Pancreas (tissue), 10 donors: ENCODE data around the gene ETS1. TPM values are rescaled to one million over a fixed set of nuclear protein-coding genes. Genes with fewer than 3 reads are reported as not detected.
A peak's percentile ranks its signal among the peaks of the same experiment; 100 is the strongest.

Source experiments
- ATAC-seq, 4 donors: fragments of 200-7000 bp; cut with Tn5 transposase; one replicate each; pipeline versions ENCODE4 v1.8.0 to v1.9.1; 2020; ENCODE audit warnings: mild to moderate bottlenecking in 4 of 4, moderate library complexity in 4 of 4
- DNase-seq, 6 donors: peaks; one replicate each; pipeline ENCODE4 v3.0.0-alpha.2; 2020
- FAIRE-seq: peaks from 2 replicates; lab custom pipeline; 2012; peaks lifted over from hg19 to GRCh38; lab: Jason Lieb, UNC
- H3K27ac ChIP-seq, 4 donors: fragments of 200-600 bp; sonication (generic); 1 replicate in 3 of 4; 2 replicates in 1 of 4; pipeline versions ENCODE4 v1.5.0 to v1.8.0; 2020
- H3K27me3 ChIP-seq, 4 donors: fragments of 200-600 bp; one replicate each; pipeline ENCODE4 v1.8.0; 2021
- H3K36me3 ChIP-seq, 3 donors: fragments of 200-600 bp; sonication (generic) in 1 of 3; one replicate each; pipeline versions ENCODE4 v1.5.0 to v1.8.0; 2020 to 2021
- H3K4me1 ChIP-seq, 3 donors: fragments of 200-600 bp; one replicate each; pipeline ENCODE4 v1.8.0; 2021
- H3K4me3 ChIP-seq, 4 donors: fragments of 200-600 bp; sonication (generic) in 2 of 4; one replicate each; pipeline versions ENCODE4 v1.5.0 to v1.8.0; 2020 to 2021
- H3K9me3 ChIP-seq, 4 donors: fragments of 200-600 bp; one replicate each; pipeline ENCODE4 v1.8.0; 2021
- CTCF ChIP-seq, 4 donors: fragments of 200-600 bp; sonication (generic) in 3 of 4; IDR thresholded peaks; one replicate each; pipeline versions ENCODE4 v1.5.0 to v1.8.0; 2021; ENCODE audit warnings: antibody characterized with exemption in 4 of 4
- WGBS, 2 donors: extraction: QIAGEN DNeasy Blood & Tissue Kit; methylation state at CpG; one replicate each; pipeline ENCODE4 v1.1.7; 2013; 5-methylcytosine and 5-hydroxymethylcytosine counted together
- intact Hi-C, 3 donors: fragments of 100-400 bp; cut with DNase I; formaldehyde crosslinking; loops; one replicate each; pipeline versions ENCODE4 v1.11.1 to v1.14.2; 2022
- polyA plus RNA-seq, 2 donors: library from polyadenylated mRNA; stranded (reverse); fragments of 200-250 nt; gene quantifications; one replicate each; pipeline ENCODE4 v1.2.3, GENCODE V29; 2013
- total RNA-seq, 6 donors: library from RNA; stranded (reverse); fragmentation: NEBNext Ultra II Directional in 4 of 6; extraction: Animal tissue kit (Norgen Biotek cat#: 25700) in 4 of 6; gene quantifications; one replicate each; pipeline versions ENCODE4 v1.2.1 to v1.2.4, GENCODE V29; 2021 to 2023
- donor health status: healthy with polysubstance abuse.
- donor health status: DM: no; HTN: no; CAD: no; lungs with moderate emphysema.
- donor health status: DM: no; HTN: no; CAD: no.
- donor health status: control.
- donor health status: control.
- donor health status: Bipolar disorder and iron deficiency.
- donor health status: DM: yes; HTN: yes; CAD: no.
- donor health status: DM: no; HTN: no; CAD: no.
- donor health status: DM: no; HTN: no; CAD: no.
- donor health status: DM: yes; HTN: yes; CAD: no.

The ETS1 gene
- total and polyA plus RNA-seq, 8 donors = 5.4 to 26.6 (median 13.0) TPM

GRCh38 chr11:128615076-128615475, 27.7 kb upstream of the ETS1 start:
- Histone ChIP-seq H3K27ac (no peak overlapping the region), H3K4me3 (no peak overlapping the region), H3K4me1 (no peaks in the 10 kb centered on the region), H3K27me3 (no peaks in the 10 kb centered on the region), H3K9me3 (no peaks in the 10 kb centered on the region), H3K36me3 (no peaks in the 10 kb centered on the region)
- TF ChIP-seq CTCF (IDR thresholded peaks at IDR 0.05) = no peak
- FAIRE-seq = no peak
- WGBS, 2 donors = 73 to 81% methylated on average over 11 of the region's 11 CpGs
- intact Hi-C loops = no loop called here
- no peak for ATAC-seq
- peak in 1 of 6 donors; percentile 24 for DNase-seq

- no peaks in the 10 kb centered on the region for H3K4me1 ChIP-seq
- H3K27me3 ChIP-seq = no peaks in the 10 kb centered on the region
- 83 to 88% methylated on average over 6 of the region's 6 CpGs for WGBS, 2 donors
- no peaks in the 10 kb centered on the region for H3K36me3 ChIP-seq
- no peak for TF ChIP-seq CTCF (IDR thresholded peaks at IDR 0.05)
- FAIRE-seq (no peak), DNase-seq (peak in 1 of 6 donors; percentile 27), ATAC-seq (no peak)
- no peak overlapping the region for H3K27ac ChIP-seq
- intact Hi-C loops = no loop called here
- H3K4me3 ChIP-seq = no peak overlapping the region
- H3K9me3 ChIP-seq = no peaks in the 10 kb centered on the region
Measured at GRCh38 chr11:128614026-128614425, 26.7 kb upstream of the ETS1 start.

DNA sequence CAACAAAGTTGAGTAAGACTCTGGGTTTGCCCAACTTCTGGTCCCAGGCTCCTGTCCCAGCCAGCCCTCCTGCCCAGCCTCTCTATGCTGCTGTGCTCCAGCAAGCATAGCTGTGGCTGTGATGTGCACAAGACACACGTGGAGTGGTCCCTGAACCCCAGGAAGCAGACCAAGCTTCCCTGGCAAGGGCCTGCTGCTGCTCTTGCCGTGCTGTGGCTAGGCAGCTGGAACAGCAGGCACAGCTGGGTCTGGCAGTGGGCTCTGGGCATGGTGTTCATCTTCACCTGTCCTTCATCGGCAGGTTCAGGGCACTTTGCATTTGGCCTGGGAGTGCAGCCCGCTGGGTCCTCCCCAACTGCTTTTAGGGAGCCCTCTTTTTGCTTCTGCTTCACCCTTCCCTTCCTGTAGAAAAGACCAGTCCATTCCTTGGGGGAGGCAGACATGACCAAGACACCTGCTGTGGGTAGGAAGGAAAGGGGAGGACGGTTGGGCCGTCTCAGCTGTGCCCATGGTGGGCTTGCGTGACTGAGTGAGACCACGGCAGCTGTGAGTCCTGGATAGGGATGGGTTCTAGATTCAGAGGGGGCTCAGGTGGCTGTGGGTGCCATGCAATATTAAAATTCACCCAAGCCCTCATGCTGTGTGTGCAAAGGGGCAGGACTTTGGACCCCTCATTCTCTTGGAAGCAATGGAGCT, 26.1 kb upstream of the ETS1 start:
- FAIRE-seq (no peak), ATAC-seq (no peak), DNase-seq (peak in 1 of 6 donors; percentile 33)
- H3K9me3 ChIP-seq = no peaks in the 10 kb centered on the region
- intact Hi-C loops = no loop called here
- no peak for TF ChIP-seq CTCF (IDR thresholded peaks at IDR 0.05)
- H3K27me3 ChIP-seq = no peaks in the 10 kb centered on the region
- H3K36me3 ChIP-seq = no peaks in the 10 kb centered on the region
- WGBS, 2 donors = 89 to 93% methylated on average over 8 of the region's 8 CpGs
- no peaks in the 10 kb centered on the region for H3K4me1 ChIP-seq
- H3K4me3 ChIP-seq = no peak overlapping the region
- no peak overlapping the region for H3K27ac ChIP-seq

DNA sequence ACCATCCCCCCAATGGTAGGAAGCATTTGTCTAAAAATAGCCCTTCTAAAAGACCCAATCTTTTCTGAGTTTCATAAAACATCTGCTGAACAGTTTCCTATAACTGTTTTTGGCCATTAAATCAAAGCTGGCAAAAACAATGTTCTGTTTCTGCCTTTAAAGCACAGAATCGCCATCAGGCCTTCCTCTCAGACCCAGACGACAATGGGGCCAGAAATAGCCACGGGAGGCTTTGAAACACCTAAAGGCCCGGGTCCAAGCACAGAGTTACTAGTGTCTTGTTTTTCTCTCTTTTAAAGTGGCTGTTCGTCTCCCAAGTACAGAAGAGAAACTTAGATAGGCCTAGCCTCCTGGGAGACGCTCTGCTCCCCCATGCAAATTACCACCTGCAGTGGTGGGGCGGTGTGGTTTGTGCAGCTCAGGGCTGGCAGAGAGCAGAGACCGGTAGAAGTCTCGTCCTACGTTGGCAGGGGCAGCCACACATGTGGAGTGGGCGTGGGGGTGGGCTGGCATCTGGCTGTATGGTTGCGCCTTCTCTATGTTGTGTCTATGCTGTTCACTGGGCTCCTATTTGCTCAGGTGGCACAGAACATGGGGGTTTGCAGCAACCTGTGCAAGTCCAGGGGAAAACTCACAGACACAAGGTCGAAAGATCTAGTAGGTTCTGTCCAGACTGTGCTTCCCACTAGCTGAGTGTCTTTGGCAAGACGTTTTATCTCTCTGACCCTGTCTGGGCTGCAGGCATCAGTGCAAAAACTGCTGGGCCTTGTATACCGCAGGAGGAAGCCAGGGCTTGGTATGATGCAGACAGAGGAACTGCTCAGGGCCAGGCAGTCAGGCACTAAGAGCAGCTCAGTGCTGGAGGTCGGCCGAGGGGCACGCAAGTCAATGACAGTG, 23.6 kb upstream of the ETS1 start:
- no peaks in the 10 kb centered on the region for H3K9me3 ChIP-seq
- FAIRE-seq (no peak), DNase-seq (peak in 1 of 6 donors; percentile 33), ATAC-seq (peak in 1 of 4 donors; percentile 33)
- 74 to 83% methylated on average over 18 of the region's 18 CpGs for WGBS, 2 donors
- H3K4me1 ChIP-seq = no peaks in the 10 kb centered on the region
- H3K27ac ChIP-seq = no peak overlapping the region
- no peaks in the 10 kb centered on the region for H3K27me3 ChIP-seq
- H3K36me3 ChIP-seq = no peaks in the 10 kb centered on the region
- intact Hi-C loops = no loop called here
- no peak overlapping the region for H3K4me3 ChIP-seq
- no peak for TF ChIP-seq CTCF (IDR thresholded peaks at IDR 0.05)
